Ovary (tissue), 3 donors: ENCODE measurements around the gene MYO5C.

Experiments used
- CTCF ChIP-seq, 3 donors: fragments of 450-650 bp in 2 of 3; fragments of 200-600 bp in 1 of 3; IDR thresholded peaks; one replicate each; pipeline versions ENCODE4 v1.5.1 to v1.8.0; 2016 to 2022; ENCODE audit warnings: antibody characterized with exemption in 3 of 3, mild to moderate bottlenecking in 1 of 3
- EP300 ChIP-seq: sonication (generic); formaldehyde crosslinking; IDR thresholded peaks from one replicate; pipeline ENCODE4 v1.6.1; 2017; ENCODE audit warnings: antibody characterized with exemption
- POLR2A ChIP-seq: fragments of 450-650 bp; IDR thresholded peaks from one replicate; pipeline ENCODE4 v1.6.1; 2017; ENCODE audit warnings: antibody characterized with exemption, mild to moderate bottlenecking, moderate library complexity
- donor health status: DM: no; HTN: no; CAD: no.

- TF ChIP-seq CTCF (IDR thresholded peaks at IDR 0.05): no peak
- no peak for TF ChIP-seq POLR2A
- TF ChIP-seq EP300: no peak
These were observed 145.4 kb downstream of the MYO5C start for GRCh38 chr15:52150043-52150825.
